GM12878 (cell line): ENCODE measurements around the gene NSD2. TPM values are rescaled to one million over a fixed set of nuclear protein-coding genes. Genes with fewer than 3 reads are reported as not detected.

Source experiments
- ATAC-seq: fragments of 200-7000 bp; cut with Tn5 transposase; 3 replicates; pipeline ENCODE4 v1.9.1; 2020; ENCODE audit warnings: mild to moderate bottlenecking, moderate library complexity
- BruUV-seq: library from RNA; stranded (reverse); fragments of 400-500 nt; replicated peaks from 2 replicates; lab custom pipeline; 2021; lab: Mats Ljungman, UMichigan
- CTCF ChIA-PET: fragments of 300-600 bp; sonication (Branson Sonifier 250); formaldehyde crosslinking; extraction: SDS; loops from one replicate; lab custom pipeline; 2021; ENCODE audit warnings: inconsistent platforms; lab: Yijun Ruan, JAX
- POLR2A ChIA-PET: fragments of 350-600 bp; formaldehyde crosslinking; extraction: SDS; loops from one replicate; lab custom pipeline; 2021; ENCODE audit warnings: inconsistent platforms; lab: Charles Lee
- RAD21 ChIA-PET: fragments of 300-600 bp; sonication (Branson Sonifier 250); formaldehyde crosslinking; loops from one replicate; lab custom pipeline; 2023; ENCODE audit warnings: antibody characterized with exemption; ENCODE audit not compliant: unreplicated experiment; lab: Charles Lee
- SMC1A ChIA-PET: fragments of 300-600 bp; sonication (Branson Sonifier 250); formaldehyde crosslinking; loops from one replicate; lab custom pipeline; 2023; ENCODE audit not compliant: unreplicated experiment, uncharacterized antibody; lab: Charles Lee
- DNase-seq: peaks from one replicate; pipeline ENCODE4 v3.0.0-alpha.2; 2011; ENCODE audit warnings: low read depth, low spot score
- FAIRE-seq: peaks from 3 replicates; lab custom pipeline; 2011; peaks lifted over from hg19 to GRCh38; lab: Jason Lieb, UNC
- H2AFZ ChIP-seq: 2 replicates; pipeline ENCODE4 v1.6.0; 2011; ENCODE audit warnings: low read depth, low read length, control low read depth; ENCODE audit not compliant: control insufficient read depth
- H3K27ac ChIP-seq: 2 replicates; pipeline ENCODE4 v1.5.1; 2011; ENCODE audit warnings: control low read depth; ENCODE audit not compliant: control insufficient read depth, insufficient read depth
- H3K27me3 ChIP-seq, 2 experiments: replicated peaks in 1 of 2; 2 replicates each; pipeline versions ENCODE4 v1.6.0 to v1.6.1; 2011; ENCODE audit warnings: low read length in 1 of 2; ENCODE audit not compliant: control insufficient read depth in 2 of 2, insufficient read depth in 2 of 2
- H3K36me3 ChIP-seq, 2 experiments: 2 replicates each; pipeline ENCODE4 v1.5.1; 2011; ENCODE audit warnings: low read length in 1 of 2; ENCODE audit not compliant: control insufficient read depth in 2 of 2, insufficient read depth in 2 of 2
- H3K4me1 ChIP-seq: 2 replicates; pipeline ENCODE4 v1.6.1; 2011; ENCODE audit warnings: mild to moderate bottlenecking, low read length, moderate library complexity, mixed read lengths; ENCODE audit not compliant: control insufficient read depth, insufficient read depth
- H3K4me2 ChIP-seq: 2 replicates; pipeline ENCODE4 v1.6.0; 2011; ENCODE audit warnings: control low read depth; ENCODE audit not compliant: control insufficient read depth, insufficient read depth
- H3K4me3 ChIP-seq: fragments of 200-600 bp; sonication (generic); 2 replicates; pipeline ENCODE4 v1.5.1; 2016
- H3K79me2 ChIP-seq: 2 replicates; pipeline ENCODE4 v1.6.0; 2011; ENCODE audit warnings: low read length; ENCODE audit not compliant: control insufficient read depth, insufficient read depth
- H3K9ac ChIP-seq: 2 replicates; pipeline ENCODE4 v1.8.0; 2011; ENCODE audit warnings: low read length, control low read depth, mixed read lengths; ENCODE audit not compliant: control insufficient read depth, insufficient read depth
- H3K9me3 ChIP-seq: replicated peaks from 3 replicates; pipeline ENCODE4 v1.5.1; 2011; ENCODE audit warnings: mild to moderate bottlenecking, low read length; ENCODE audit not compliant: control insufficient read depth, insufficient read depth
- H4K20me1 ChIP-seq: 2 replicates; pipeline ENCODE4 v1.6.0; 2011; ENCODE audit not compliant: control insufficient read depth, insufficient read depth
- DPF2 ChIP-seq: fragments of 450-650 bp; IDR thresholded peaks from 2 replicates; pipeline ENCODE4 v1.6.1; 2017; ENCODE audit warnings: mild to moderate bottlenecking
- E2F8 ChIP-seq: fragments of 450-650 bp; IDR thresholded peaks from 2 replicates; pipeline ENCODE4 v1.6.1; 2018; ENCODE audit warnings: mild to moderate bottlenecking, low read depth, moderate library complexity; ENCODE audit not compliant: partially characterized antibody
- FOXK2 ChIP-seq: fragments of 450-650 bp; IDR thresholded peaks from 2 replicates; pipeline ENCODE4 v1.6.1; 2017; ENCODE audit warnings: mild to moderate bottlenecking, moderate library complexity
- KDM1A ChIP-seq: fragments of 200-600 bp; sonication (generic); IDR thresholded peaks from 2 replicates; pipeline ENCODE4 v1.6.1; 2016; ENCODE audit warnings: borderline replicate concordance
- MYC ChIP-seq: IDR thresholded peaks from 2 replicates; pipeline ENCODE4 v1.6.1; 2011; ENCODE audit warnings: mild to moderate bottlenecking, low read length, moderate library complexity, inconsistent platforms; ENCODE audit not compliant: insufficient read depth, insufficient replicate concordance, insufficient read length, severe bottlenecking
- SKIL ChIP-seq: fragments of 450-650 bp; IDR thresholded peaks from 2 replicates; pipeline ENCODE4 v1.6.1; 2017; ENCODE audit warnings: mild to moderate bottlenecking, low read depth, inconsistent platforms; ENCODE audit not compliant: poor library complexity, severe bottlenecking
- SPI1 ChIP-seq: IDR thresholded peaks from 2 replicates; pipeline ENCODE4 v1.6.1; 2011; ENCODE audit warnings: low read depth, mild to moderate bottlenecking, low read length, moderate library complexity, borderline replicate concordance; ENCODE audit not compliant: insufficient read depth
- TAF1 ChIP-seq: IDR thresholded peaks from 2 replicates; pipeline ENCODE4 v1.6.1; 2011; ENCODE audit warnings: mild to moderate bottlenecking, low read depth, low read length, borderline replicate concordance
- WGBS: methylation state at CpG from one replicate; pipeline ENCODE4 v1.1.6; 2016; ENCODE audit warnings: low lambda C conversion rate; ENCODE audit not compliant: insufficient replicate concordance, insufficient coverage; ENCODE audit errors: missing lambda C conversion rate; 5-methylcytosine and 5-hydroxymethylcytosine counted together
- in situ Hi-C: fragments of 300-500 bp; cut with MboI; formaldehyde crosslinking; loops from 9 replicates; pipeline ENCODE4 v1.14.3; 2018; ENCODE audit warnings: mixed read lengths
- intact Hi-C: fragments of 100-400 bp; cut with micrococcal nuclease; formaldehyde crosslinking; loops from one replicate; pipeline ENCODE4 v1.14.2; 2022; ENCODE audit not compliant: unreplicated experiment
- polyA plus RNA-seq, 11 experiments: library from polyadenylated mRNA; depleted of rRNA in 4 of 11; unstranded in 6 of 11; stranded (reverse) in 5 of 11; fragments of >200 nt; fragmentation: Nextera tagmentation in 4 of 11; fragmentation: Illumina TruSeq in 1 of 11; extraction: Ambion mirVana in 4 of 11; extraction: Trizol in 1 of 11; gene quantifications; 1 replicate in 1 of 11; 2 replicates in 10 of 11; pipeline versions ENCODE4 v1.2.1 to v1.2.3, GENCODE V29; 2011 to 2016; ENCODE audit warnings: inconsistent platforms in 2 of 11, missing spikeins in 2 of 11, low read depth in 1 of 11
- total RNA-seq, 4 experiments: library from RNA; depleted of rRNA in 3 of 4; stranded (reverse); fragments of >200 nt in 3 of 4; fragmentation: Illumina TruSeq in 1 of 4; extraction: Trizol in 1 of 4; gene quantifications; 2 replicates each; pipeline versions ENCODE4 v1.2.1 to v1.2.3, GENCODE V29; 2013 to 2021

The NSD2 gene
- total and polyA plus RNA-seq, 10 of the 15 experiments (the other 5 are each of a cell fraction or from before 2014, with no cell fraction given), result 8.6 to 139 (median 67.2) TPM

GRCh38 chr4:1904042-1904441 is 32.8 kb downstream of the NSD2 start (continued):
- TF ChIP-seq SKIL (no peak), MYC (no peak), E2F8 (no peak)

GRCh38 chr4:1907848-1908525 is 36.8 kb downstream of the NSD2 start:
- in situ Hi-C loops (loop anchor here (5.0 kb wide), 1 partner anchor 166 kb away; no protein-coding TSS in a partner anchor), intact Hi-C loops (no loop called here)
- Histone ChIP-seq H3K9me3 (no peaks in the 10 kb centered on the region), H3K36me3 (peaks cover 19 to 25% of the 10 kb centered on the region in 2 experiments), H4K20me1 (no peaks in the 10 kb centered on the region), H3K4me2 (no peak overlapping the region), H2AFZ (no peak overlapping the region), H3K9ac (no peak overlapping the region), H3K79me2 (peaks cover 25% of the 10 kb centered on the region), H3K4me1 (no peaks in the 10 kb centered on the region), H3K27ac (no peak overlapping the region), H3K27me3 (no peaks in the 10 kb centered on the region), H3K4me3 (no peak overlapping the region)
- 68% methylated on average over 7 of the region's 7 CpGs for WGBS
- no TSS peak for BruUV-seq
- ATAC-seq, result no peak
- FAIRE-seq, result no peak
- ChIA-PET CTCF (interaction anchor here (1.1 to 5.1 kb wide), 4 partner anchors 9 to 215 kb away, joined by 3 to 38 read pairs (median 4); no protein-coding TSS in a partner anchor), SMC1A (interaction anchor here (1.2 to 2.4 kb wide), 2 partner anchors 8 to 10 kb away, joined by 4 to 7 read pairs; no protein-coding TSS in a partner anchor), POLR2A (no interaction called here), RAD21 (interaction anchor here (1.4 kb wide), 1 partner anchor 160 kb away, joined by 3 read pairs; no protein-coding TSS in a partner anchor)
- no peak for DNase-seq
- TF ChIP-seq KDM1A (no peak), FOXK2 (no peak), DPF2 (no peak), E2F8 (no peak), SPI1 (no peak), TAF1 (no peak)
